GM18508 (cell line): ENCODE measurements around the gene SLC25A27.
"Not testable (repeated sequence)": the region's sequence is repeated elsewhere in the genome, so short reads cannot be mapped to it uniquely, and the experiment has no call there.

ENCODE experiments used
- ATAC-seq: cut with Tn5 transposase; IDR thresholded peaks from one replicate; pipeline ENCODE4 v1.9.1; 2021; ENCODE audit warnings: moderate number of reproducible peaks; ENCODE audit not compliant: insufficient read depth, unreplicated experiment

Gene SLC25A27, protein sequence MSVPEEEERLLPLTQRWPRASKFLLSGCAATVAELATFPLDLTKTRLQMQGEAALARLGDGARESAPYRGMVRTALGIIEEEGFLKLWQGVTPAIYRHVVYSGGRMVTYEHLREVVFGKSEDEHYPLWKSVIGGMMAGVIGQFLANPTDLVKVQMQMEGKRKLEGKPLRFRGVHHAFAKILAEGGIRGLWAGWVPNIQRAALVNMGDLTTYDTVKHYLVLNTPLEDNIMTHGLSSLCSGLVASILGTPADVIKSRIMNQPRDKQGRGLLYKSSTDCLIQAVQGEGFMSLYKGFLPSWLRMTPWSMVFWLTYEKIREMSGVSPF

DNA sequence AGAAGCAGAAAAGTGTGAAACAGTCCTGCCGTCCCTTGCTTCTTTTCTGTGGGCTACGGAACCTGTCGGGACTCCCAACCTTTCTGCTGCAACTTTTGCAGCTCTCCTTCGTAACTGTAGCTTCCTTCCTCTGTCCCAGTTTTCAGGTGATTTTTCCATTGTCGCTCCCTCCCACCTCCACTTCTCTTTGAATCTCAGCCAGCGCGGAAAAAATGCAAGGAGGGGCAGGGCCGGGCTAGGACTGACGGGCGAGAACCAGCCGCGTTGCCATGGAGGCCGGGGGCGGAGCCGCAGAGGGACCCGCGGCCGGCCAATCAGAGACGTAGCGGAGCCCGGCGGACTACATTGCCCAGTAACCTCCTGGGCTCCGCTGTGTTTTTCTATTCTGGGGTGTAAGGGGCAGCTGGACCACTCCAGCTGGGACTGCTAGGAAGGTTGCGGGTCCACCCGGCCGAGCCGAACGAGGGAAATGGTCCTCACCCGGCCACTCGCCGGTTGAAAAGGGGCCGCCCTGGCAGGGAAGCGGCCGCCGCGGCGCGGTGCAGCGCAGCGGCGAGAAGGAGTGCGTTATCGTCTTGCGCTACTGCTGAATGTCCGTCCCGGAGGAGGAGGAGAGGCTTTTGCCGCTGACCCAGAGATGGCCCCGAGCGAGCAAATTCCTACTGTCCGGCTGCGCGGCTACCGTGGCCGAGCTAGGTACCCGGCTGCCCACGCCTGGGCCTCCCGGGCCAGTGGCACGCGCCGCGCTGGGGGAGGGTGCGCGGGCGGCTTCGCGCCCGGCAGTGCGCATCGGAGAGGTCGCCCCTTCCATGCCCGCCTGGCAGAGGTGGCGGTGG lies at the start of gene SLC25A27, which contains the start of gene CYP39A1:
SLC25A27 (plus strand) TSS at position 373 of the 836 bp plus-strand sequence; CDS start at position 591, 218 bp downstream.
CYP39A1 (minus strand) TSS at position 216 of the 836 bp plus-strand sequence. CDS start 236 bp downstream, outside the sequence.
- peak; percentile 98 for ATAC-seq

- peak; percentile 85 for ATAC-seq
These were observed 47.5 kb upstream of the SLC25A27 start for GRCh38 chr6:46605091-46605797.

DNA sequence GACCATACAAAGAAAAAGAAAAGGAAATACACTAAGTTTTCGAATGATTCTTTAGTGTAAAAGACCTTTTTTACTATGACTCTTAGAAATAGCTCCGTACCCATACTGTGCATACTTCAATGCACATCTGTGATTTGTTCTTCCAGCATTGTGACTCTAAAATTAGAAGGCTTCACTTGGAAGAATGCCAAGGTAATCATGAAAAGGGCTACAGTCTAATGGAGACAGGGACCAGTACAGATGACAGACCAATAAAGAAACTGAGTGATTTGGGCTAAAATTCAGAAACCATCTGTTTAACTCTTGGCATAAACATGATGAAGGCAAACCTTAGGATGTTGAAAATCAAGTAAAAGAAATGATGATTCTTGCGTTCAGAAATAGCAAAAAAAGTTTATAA lies 46.4 kb upstream of the SLC25A27 start:
- ATAC-seq = no peak

GRCh38 chr6:46610862-46611553 lies 41.8 kb upstream of the SLC25A27 start:
- no peak for ATAC-seq

GRCh38 chr6:46612645-46613044 lies 40.1 kb upstream of the SLC25A27 start:
- no peak for ATAC-seq

- no peak for ATAC-seq
These were observed 34.0 kb upstream of the SLC25A27 start for GRCh38 chr6:46618726-46619125.

- no peak for ATAC-seq
These were observed 26.4 kb upstream of the SLC25A27 start for GRCh38 chr6:46626228-46626909.

- no peak for ATAC-seq
These were observed 25.8 kb upstream of the SLC25A27 start for GRCh38 chr6:46626976-46627375.

- no peak for ATAC-seq
These were observed 24.3 kb upstream of the SLC25A27 start for GRCh38 chr6:46628498-46628897.

DNA sequence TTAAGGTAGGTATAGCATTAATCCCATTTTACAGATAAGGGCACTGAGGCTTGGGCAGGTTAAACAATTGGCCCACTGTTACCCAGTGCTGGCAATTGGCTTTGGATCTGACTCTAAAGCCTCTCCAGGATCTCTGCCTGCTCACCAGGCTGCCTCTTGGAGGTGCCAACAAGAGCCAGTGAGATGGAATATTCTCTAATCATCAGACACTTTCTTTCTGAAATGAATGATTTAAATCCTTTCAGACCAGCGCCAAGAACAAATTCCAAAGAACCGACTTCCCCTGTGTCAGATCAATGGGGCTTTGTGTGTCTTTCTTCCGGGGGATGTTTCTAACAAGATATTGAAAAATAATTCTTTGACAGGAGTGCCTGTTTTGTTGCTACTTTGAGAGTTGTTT lies 23.8 kb upstream of the SLC25A27 start:
- ATAC-seq = no peak

GRCh38 chr6:46629691-46630090 lies 23.1 kb upstream of the SLC25A27 start:
- ATAC-seq = no peak

DNA sequence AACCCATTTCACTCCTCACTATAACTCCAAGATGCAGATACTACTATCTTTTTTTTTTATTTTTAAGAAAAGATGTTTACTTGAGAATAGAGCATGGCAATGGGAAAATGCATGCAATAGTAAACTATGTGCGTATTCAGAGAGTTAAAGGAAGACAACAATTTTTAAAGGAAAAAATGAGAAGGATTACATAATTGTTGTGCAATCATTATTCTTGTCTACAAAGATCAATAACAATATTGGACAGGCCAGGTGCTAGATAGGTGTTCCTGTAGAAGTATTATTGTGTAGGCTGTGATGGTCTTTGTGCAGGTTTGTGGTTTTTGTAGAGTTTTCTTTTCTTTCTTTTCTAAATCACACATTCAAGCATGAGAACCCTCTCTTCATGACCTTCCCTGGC lies 20.7 kb upstream of the SLC25A27 start:
- ATAC-seq = no peak

DNA sequence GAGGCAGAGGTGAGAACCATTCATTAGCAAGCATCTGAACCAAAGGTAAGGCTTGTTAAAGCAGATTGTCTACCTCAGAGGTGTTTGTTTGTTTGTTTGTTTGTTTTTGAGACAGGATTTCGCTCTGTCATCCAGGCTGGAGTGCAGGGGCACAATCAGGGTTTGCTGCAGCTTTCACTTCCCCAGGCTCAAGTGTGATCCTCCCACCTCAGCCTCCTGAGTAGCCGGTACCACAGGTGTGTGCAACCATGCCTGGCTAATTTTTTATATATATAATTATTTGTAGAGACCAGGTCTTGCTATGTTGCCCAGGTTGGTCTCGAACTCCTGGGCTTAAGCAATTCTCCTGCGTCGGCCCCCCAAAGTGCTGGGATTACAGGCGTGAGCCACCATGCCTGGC lies 17.3 kb upstream of the SLC25A27 start:
- no peak for ATAC-seq

GRCh38 chr6:46637145-46637544 lies 15.6 kb upstream of the SLC25A27 start:
- ATAC-seq = no peak

- ATAC-seq = no peak
These were observed 14.8 kb upstream of the SLC25A27 start for GRCh38 chr6:46637933-46638332.

DNA sequence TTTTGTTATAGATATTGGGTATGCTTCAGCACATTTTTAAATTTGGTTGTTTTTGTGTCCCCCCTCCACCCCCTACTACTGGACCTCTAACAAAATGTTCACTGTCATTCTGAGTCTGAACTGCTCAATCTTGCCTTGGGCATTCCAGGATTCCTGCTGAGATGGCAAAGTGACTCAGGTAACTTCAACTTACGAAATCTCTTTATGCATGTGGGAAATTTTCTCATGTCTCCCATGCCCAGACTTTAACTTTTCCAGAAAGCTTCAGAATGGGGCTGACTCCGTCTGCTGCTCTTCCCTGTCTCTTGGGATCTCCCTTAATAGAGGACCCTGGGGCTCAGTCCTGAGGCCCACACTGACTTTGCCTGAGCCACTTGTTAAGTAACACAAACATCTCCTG lies 14.1 kb upstream of the SLC25A27 start:
- no peak for ATAC-seq

DNA sequence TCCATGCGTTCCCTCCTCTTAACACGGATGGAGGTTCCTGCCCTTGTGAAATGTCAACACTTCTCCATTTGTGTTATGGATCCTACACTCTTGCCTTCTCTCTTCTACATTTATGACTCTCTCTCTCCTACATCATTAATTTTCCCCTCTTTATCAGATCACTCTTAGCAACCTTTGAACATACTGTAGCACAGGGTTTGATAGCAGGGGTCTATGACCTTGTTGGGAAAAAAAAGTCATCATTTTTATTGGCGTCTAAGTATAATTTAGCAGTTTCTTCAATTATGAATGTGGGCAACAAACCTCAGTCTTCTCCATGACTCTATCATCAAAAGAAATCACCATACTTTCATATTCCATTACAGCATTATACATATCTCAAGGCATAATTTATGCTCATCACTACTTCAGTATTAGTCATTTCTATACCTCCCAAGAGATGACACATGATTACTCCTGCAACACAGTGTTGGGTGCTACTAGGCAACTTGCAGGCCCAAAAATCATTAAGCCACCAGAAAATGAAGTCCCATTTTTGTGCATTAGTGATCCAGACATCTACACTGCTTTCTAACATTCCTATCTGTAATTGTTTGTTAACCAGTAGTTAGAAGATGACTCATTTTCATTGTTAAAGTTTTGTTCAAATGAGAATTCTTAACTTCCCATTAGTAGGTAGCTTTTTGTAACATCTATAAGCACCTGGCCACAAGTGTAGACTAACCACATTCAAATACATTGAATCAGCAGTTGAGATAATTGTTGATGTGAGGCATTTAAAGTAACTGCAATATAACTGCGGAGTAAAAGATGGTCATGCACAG lies 9.6 kb upstream of the SLC25A27 start:
- no peak for ATAC-seq

GRCh38 chr6:46645265-46645664 lies 7.5 kb upstream of the SLC25A27 start:
- ATAC-seq = no peak

DNA sequence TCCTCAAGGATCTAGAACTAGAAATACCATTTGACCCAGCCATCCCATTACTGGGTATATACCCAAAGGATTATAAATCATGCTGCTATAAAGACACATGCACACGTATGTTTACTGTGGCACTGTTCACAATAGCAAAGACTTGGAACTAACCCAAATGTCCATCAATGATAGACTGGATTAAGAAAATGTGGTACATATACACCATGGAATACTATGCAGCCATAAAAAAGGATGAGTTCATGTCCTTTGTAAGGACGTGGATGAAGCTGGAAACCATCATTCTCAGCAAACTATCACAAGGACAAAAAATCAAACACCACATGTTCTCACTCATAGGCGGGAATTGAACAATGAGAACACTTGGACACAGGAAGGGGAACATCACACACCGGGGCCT lies 4.7 kb upstream of the SLC25A27 start:
- not testable (repeated sequence) for ATAC-seq
